Breast epithelium (tissue), 3 donors: ENCODE measurements around the gene SCG2.

Experiments used
- POLR2A ChIP-seq: fragments of 450-650 bp; IDR thresholded peaks from one replicate; pipeline ENCODE4 v1.6.1; 2016; ENCODE audit warnings: antibody characterized with exemption, mild to moderate bottlenecking, moderate library complexity
- POLR2AphosphoS5 ChIP-seq, 3 donors: sonication (generic); formaldehyde crosslinking; IDR thresholded peaks; one replicate each; pipeline ENCODE4 v1.6.1; 2017; ENCODE audit warnings: antibody characterized with exemption in 3 of 3
- TF ChIP-seq, protein P1 (sequence below), 3 donors: fragments of 450-650 bp; IDR thresholded peaks; one replicate each; pipeline ENCODE4 v1.5.1; 2016 to 2017; ENCODE audit warnings: antibody characterized with exemption in 3 of 3, mild to moderate bottlenecking in 3 of 3, moderate library complexity in 3 of 3

DNA sequence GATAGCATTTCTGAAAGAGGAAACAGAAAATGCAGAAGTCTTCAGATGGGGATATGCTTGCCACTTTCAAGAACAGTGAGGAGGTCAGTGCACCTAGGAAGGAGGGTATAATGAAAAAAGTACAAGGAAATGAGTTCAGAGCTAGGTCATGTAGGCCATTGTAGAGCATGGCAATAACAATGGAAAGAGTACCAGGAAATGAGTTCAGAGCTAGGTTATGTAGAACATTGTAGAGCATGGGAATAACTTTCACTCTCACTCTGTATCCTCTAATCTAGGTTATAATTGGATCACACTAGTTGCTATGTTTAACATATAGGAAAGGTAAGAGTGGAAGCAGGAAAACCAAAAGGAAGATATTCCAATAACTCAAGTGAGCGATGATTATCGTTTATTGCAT lies 12.3 kb downstream of the SCG2 start:
- TF ChIP-seq, protein P1, sequence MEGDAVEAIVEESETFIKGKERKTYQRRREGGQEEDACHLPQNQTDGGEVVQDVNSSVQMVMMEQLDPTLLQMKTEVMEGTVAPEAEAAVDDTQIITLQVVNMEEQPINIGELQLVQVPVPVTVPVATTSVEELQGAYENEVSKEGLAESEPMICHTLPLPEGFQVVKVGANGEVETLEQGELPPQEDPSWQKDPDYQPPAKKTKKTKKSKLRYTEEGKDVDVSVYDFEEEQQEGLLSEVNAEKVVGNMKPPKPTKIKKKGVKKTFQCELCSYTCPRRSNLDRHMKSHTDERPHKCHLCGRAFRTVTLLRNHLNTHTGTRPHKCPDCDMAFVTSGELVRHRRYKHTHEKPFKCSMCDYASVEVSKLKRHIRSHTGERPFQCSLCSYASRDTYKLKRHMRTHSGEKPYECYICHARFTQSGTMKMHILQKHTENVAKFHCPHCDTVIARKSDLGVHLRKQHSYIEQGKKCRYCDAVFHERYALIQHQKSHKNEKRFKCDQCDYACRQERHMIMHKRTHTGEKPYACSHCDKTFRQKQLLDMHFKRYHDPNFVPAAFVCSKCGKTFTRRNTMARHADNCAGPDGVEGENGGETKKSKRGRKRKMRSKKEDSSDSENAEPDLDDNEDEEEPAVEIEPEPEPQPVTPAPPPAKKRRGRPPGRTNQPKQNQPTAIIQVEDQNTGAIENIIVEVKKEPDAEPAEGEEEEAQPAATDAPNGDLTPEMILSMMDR (IDR thresholded peaks at IDR 0.05), result no peak
- TF ChIP-seq POLR2A, result no peak
- no peak for TF ChIP-seq POLR2AphosphoS5 (IDR thresholded peaks at IDR 0.05)
